GM12875 (cell line): Measurements from ENCODE around the gene PPP1R3D.

Source experiments
- H3K4me3 ChIP-seq: one replicate; pipeline ENCODE4 v1.5.1; 2011; ENCODE audit warnings: low read depth, low read length, control low read depth
- TF ChIP-seq, protein P1 (sequence below): IDR thresholded peaks from 2 replicates; pipeline ENCODE4 v1.5.1; 2011; ENCODE audit warnings: low read depth, mild to moderate bottlenecking, control low read depth, inconsistent platforms, low read length, moderate library complexity, borderline replicate concordance; ENCODE audit not compliant: insufficient read depth

The PPP1R3D gene

DNA sequence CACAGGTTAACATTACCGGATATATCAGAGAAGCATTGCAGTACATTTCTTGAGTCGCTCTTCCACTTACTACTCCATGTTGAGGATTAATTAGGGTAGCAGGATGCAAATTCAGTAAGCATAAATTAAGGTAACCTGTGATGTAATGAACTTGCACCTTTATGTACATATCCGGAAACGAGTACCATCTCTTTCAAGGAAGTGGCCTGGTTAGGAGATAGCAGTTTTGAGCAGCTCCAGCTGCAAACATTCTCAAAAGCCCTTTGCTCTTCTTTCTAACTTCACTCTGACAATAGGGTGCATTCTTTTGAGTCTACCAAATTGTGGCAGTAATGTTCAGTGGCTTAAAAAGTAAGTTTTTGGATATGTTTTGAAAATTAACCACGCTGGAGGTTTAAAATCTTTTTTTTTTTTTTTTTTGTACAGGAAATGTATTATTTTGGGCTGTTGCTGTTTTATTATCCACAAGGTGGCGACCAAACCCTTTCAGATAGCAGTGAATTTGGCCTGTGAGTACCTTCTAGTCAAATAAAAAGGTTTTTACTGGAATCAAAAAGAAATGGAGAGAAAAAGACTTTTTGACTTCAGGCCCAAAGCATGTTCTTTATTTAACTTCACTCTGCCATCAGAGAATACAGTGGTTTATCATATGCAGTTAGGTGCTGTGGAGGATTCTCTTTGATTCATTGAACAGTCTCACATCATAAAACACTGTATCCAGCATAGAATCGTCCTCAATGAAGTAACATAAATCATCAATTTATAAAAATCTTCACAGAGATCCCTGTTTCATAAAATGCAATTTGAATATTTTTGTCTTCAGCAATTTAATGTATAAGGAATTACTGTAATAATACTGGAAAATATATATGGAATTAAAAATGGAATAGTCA lies 9.0 kb upstream of the PPP1R3D start:
- TF ChIP-seq, protein P1, sequence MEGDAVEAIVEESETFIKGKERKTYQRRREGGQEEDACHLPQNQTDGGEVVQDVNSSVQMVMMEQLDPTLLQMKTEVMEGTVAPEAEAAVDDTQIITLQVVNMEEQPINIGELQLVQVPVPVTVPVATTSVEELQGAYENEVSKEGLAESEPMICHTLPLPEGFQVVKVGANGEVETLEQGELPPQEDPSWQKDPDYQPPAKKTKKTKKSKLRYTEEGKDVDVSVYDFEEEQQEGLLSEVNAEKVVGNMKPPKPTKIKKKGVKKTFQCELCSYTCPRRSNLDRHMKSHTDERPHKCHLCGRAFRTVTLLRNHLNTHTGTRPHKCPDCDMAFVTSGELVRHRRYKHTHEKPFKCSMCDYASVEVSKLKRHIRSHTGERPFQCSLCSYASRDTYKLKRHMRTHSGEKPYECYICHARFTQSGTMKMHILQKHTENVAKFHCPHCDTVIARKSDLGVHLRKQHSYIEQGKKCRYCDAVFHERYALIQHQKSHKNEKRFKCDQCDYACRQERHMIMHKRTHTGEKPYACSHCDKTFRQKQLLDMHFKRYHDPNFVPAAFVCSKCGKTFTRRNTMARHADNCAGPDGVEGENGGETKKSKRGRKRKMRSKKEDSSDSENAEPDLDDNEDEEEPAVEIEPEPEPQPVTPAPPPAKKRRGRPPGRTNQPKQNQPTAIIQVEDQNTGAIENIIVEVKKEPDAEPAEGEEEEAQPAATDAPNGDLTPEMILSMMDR, result peak; percentile 28; the same call in 1 of the 2 replicates
- H3K4me3 ChIP-seq, result no peak overlapping the region

DNA sequence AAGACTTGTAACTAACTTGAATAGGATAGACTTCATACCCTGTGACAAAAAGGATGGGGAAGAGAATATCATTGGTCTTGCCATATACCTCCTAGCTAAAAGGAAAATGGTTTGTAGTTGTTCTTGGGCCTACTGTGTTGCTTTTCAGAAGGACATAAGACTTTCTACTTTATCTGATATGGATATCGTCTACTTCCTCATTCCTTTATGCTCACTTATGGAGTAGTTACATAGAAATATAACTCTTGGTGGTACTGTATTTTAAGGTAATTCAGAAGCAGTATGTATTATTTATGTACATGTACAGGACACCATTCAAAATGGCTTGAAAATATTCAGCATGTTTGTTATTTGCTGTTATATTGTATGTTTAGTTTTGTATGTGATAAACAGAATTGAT lies 8.1 kb upstream of the PPP1R3D start:
- no peak overlapping the region for H3K4me3 ChIP-seq
- TF ChIP-seq, protein P1, result no peak

DNA sequence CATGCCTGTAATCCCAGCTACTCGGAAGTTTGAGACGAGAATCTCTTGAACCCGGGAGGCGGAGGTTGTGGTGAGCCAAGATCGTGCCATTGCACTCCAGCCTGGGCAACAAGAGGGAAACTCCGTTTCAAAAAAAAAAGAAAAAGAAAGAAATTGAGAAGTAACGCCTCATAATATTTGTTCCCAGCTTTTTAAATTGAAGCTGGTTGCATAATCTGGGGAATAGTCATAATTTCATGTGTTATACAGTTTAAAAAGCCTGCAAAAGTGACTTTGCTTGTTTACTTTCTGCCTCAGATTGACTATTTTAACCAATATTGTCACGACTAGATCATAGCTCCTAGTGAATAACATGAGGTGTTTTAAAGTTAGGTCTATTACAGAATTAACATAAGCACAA lies 7.3 kb upstream of the PPP1R3D start:
- H3K4me3 ChIP-seq, result no peak overlapping the region
- TF ChIP-seq, protein P1, result no peak

DNA sequence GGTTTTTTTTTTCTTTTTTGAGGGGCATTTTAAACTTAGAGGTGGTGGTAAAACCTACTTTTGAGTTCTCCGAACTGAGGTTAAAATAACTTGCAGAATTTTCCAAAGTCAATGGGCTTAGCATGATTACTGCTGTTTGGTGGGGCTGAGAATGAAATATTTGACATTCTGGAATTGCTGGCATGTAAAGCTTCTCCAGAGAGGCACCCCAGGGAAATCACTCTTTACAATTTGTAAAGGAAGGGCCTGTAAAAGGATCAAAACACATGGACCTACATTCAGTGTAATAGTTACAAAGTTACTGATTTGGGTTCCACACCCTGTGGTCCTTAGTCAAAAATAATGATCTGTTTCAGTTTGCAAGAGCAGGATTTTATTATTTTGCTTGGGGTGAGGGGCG lies 5.6 kb upstream of the PPP1R3D start:
- TF ChIP-seq, protein P1, result no peak
- H3K4me3 ChIP-seq, result no peak overlapping the region

DNA sequence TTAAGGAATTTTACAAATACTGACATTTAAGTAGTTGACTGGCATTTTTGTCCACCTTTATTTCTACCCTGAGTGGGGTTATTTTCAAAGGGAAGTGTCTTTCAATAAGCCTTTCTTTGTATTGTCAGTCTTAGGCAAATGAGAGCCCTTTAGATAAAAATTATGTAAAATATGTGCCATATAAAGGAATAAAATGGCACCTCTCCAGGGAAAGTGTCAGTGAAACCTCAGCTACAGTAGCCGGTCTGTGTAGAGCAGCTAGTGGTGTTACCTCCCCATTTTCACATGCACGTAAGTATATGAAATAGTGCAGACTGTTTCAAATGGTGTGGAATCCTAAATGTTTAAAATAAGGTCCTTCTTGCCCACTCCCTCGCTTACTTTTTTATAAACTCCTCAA lies 5.1 kb upstream of the PPP1R3D start:
- TF ChIP-seq, protein P1, result no peak
- no peak overlapping the region for H3K4me3 ChIP-seq

DNA sequence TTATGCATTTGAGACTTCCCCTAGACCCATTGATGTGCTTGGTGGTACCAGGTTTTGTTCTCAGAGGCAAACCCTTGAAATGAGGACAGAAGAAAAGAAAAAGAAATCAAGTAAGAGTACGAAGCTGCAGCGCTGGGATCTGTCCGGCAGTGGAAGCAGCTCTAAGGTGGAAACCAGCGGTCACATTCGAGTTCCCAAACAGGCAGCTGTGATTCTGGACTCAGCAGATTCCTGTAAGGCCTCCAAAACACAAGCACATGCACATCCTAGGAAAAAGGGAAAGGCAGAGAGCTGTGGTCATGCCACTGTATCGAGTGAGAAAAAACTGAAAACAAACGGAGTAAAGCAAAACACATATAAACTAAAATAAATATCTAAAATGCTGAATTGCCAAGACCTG lies 4.6 kb upstream of the PPP1R3D start:
- no peak overlapping the region for H3K4me3 ChIP-seq
- TF ChIP-seq, protein P1, result no peak

DNA sequence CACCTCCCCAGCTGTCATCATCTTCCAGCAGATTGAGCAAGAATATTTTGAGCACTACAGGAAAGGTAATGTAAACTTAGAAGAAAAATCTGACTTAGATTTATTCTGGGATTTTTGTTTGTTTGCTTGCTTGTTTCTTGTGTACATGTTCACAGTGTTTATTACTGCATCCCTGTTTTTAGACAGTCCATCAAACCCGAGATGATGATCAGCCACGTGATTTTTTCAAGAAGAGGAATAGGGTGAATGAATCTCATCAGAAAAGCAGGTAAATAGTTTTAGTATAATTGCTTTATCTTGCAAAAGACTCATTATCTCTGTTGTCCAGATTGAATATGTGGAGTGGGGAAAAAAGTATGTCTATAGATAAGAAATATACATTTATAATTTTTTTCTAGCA lies 2.1 kb upstream of the PPP1R3D start:
- H3K4me3 ChIP-seq, result no peak overlapping the region
- TF ChIP-seq, protein P1, result no peak
